ENCODE measurements around the gene RPA1.

GRCh38 chr17:1942666-1943435 is 113.0 kb downstream of the RPA1 start:
- TF ChIP-seq CTCF (IDR thresholded peaks at IDR 0.05; ENCODE audit: insufficient read depth, low read length, poor library complexity, severe bottlenecking) (no peak), EZH2phosphoT487 (conservative IDR thresholded peaks at IDR 0.05; ENCODE audit: low read length) (no peak)

All from SU-DHL-6 (cell line).